Measurements from ENCODE around the gene SETD1A. TPM values are rescaled to one million over a fixed set of nuclear protein-coding genes. Genes with fewer than 3 reads are reported as not detected.

Gene SETD1A
- total RNA-seq (2014; rRNA removed) = 2.4 and 3.4 TPM in 2 replicates
- 8.3 TPM for polyA plus RNA-seq (2012)

DNA sequence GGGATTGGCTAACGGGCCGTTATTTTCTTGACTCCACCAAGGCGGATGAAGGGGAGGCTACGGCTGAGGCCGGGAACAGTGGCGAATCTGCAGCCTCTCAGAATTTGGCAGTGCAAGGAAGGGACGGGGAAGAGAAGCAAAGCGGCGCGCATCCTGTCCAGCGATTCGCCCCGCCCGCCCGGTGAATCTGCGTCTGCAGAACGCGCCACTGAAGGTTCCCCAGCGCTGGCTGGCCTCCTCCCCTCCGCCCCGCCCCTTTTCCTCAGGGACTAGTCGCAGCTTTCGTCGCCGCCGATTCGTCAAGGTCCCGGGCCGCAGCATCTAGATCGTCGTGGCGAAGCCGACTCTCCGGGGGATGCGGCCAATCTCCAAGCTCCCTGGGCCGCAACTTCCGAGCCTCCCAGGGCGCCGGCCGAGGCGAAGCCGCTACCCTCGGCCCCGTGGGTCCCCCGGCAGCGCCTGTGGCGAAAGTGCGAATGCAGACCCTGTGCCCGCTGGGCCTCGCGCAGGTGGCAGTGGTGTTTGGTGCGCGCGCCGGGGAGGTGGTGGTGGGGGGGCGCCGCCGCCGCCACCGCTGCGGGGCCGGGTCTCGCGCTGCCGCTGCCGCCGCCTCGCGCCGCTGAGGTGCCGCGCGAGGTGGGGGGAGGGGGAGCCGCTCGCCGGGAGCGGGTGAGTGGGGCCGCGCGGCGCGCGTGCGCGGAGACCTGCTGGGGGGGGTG, at the start of gene SETD1A:
Gene SETD1A, plus strand, starts transcription at position 299 of the 719 bp plus-strand sequence. CDS start 978 bp downstream, outside the sequence.
- DNase-seq (ENCODE audit: low read depth) = peak; percentile 94

DNA sequence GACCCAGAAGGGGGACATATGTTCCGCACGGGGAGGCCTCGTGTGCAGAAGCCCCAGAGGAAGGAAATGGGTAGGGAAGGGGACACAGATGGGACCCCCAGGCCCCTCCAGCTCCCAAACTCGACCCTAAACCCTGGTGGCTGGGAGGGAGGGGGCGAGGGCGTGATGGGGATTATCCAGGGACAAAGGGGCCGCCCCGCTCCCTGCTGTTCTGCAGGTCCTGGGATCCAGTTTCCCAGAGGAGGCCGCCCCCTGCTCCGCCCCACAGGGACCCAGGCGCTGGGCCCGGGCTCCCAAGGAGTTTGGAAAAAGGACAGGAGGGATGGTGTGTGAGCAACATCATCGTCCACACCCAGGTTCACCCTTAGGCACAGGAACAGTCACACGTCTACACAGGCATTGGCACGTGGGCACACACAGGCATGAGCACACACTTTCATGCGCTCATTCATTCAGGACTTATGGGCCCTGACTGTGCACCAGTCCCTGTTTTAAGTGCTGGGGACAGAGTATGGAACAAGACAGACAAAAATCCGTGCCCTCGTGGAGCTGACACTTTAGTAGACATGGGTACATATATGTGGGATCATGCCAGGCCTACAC, 47.0 kb upstream of the SETD1A start:
- DNase-seq (ENCODE audit: low read depth) = no peak

DNA sequence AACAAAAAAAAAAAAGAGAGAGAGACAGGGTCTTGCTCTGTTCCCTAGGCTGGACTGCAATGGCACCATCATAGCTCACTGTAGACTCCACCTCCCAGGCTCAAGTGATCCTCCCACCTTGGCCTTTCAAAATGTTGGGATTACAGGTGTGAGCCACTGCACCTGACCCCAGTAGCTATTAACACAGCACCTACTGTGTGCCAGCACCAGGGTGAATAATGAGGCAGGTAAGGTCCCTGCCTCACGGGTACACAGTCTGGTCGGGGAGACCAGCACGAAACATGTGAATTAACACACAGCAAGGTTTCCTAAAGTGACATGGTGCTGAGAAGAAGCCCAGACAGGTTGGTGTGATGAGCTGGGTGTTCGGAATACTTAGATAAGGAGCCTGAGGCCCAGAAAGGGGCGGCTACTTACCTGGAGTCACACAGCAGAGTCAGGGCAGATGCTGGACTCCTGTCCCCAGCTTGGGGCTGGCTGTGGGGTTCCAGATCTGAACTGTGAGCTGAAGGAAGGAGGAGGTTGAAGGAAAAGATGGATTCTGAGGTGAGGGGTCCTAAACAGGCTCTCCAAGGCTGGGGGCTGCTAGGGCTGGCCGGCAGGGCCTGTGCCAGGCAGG, 44.7 kb upstream of the SETD1A start:
- no peak for DNase-seq (ENCODE audit: low read depth)

DNA sequence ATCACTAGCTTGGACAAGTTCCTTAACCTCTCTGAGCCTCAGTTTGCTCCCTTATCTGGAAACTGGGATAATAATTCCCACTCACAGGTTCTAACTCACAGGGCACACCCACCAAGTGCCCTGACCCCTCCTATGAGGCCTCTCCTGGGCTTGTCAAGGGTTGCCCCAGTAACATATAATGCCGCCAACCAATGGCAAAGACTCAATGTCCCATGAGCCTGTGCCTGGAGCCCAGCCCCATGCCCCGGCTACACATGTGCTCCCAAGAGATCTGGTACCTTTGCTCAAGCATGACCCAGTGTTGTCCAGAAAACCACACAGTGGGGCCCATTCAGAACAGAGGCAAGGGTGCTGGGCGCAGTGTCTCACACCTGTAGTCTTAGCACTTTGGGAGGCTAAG, 42.7 kb upstream of the SETD1A start:
- DNase-seq (ENCODE audit: low read depth) = no peak

DNA sequence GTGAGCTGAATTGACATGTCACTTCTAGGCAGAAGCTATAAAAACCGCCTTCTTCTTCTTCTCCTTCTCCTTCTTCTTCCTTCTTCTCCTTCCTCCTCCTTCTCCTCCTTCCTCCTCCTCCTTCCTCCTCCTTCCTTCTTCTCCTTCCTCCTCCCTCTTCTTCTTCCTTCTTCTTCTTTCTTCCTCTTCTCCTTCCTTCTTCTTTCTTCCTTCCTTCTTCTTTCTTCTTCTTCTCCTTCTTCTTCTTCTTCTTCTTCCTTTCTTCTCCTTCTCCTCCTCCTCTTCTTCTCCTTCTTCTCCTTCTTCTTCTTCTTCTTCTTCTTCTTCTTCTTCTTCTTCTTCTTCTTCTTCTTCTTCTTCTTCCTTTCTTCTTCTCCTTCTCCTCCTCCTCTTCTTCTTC, 38.9 kb upstream of the SETD1A start:
- no peak for DNase-seq (ENCODE audit: low read depth)

DNA sequence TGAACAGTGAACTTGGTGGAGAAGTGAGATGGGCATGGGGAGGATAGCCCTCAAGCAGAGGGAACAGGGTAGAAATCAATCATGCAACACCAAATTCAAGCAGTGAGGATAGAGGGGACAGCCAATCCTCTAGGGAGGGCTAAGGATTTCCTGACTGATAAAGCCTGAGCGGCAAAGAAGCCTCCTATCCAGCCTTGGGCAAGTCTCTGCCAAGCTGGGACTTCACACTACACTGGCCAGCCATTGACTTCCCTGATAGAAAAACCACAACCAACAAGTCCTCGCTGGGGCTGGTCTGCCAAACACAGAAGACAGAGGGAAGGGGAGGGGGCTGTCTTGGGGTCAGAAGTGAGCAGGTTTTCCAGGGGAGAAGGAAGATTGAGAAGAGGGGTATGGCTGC, 36.7 kb upstream of the SETD1A start:
- no peak for DNase-seq (ENCODE audit: low read depth)

DNA sequence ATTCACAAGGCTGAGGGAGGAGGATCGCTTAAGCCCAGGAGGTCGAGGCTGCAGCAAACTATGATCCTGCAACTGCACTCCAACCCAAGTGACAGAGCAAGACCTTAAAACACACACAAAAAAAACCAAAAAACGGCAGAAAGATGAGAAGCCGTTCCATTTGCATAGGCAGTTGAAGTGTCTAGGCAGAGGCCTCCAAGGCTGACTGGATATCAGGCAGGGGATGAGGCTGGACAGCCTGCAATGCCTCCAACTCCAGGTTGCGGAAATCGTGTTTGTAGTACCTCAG, 36.2 kb upstream of the SETD1A start:
- no peak for DNase-seq (ENCODE audit: low read depth)

DNA sequence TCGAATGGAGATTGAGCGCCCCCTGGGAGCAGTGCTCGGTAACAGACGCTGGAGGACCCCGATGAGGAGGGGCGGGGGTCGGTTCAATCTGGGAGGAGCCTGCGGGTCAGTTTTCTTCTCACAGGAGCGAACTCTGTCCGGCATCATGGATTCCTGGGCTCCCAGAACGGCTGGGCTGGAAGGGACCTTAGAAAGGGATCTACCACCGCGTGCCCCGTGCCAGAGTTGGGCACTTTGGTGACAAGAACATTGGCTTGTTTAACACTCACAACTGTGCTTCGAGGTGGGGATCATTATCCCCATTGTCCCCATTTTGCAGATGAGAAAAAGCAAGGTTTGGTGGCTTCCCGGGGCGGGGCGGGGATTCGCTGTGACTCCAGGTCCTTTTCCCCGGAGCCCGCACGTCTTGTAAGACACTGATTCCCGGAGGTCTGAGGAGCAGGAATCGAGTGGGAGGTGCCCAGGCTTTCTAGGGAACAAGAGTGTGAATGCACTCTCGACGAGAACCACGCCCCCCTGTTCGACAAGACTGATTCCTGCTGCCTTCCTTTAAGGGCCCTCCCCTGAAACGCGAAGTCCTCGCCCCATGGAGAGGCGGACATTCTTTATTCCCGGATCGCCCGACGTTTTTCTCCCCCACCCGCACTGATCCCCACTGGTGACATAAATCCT, 35.7 kb upstream of the SETD1A start:
- peak; percentile 84 for DNase-seq (ENCODE audit: low read depth)

DNA sequence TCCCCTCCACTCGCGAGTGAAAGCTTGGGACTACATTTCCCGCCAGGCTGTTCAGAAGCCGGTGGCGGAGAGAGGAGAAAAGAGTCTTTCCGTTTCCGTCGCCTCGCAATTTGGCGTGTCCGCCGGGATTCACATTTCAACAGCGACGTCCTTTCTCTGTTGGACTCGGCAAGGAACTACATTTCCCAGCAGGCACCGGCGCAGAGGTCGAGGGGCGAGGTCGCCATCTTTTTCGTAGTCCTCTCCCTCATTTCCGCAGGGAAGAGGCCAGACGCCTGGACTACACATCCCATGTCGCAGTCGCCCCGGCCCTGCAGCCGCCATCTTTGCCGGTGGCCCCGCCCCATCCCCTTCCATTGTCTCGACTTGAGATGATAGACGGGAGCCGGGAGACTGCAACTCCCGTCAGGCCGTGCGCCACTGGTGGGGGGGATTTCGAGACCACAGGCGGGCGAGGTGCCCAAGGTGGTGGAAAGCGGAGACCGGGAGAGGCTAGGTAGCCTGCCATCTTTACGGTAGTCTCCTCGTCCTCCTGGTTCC, 35.1 kb upstream of the SETD1A start:
- peak; percentile 99 for DNase-seq (ENCODE audit: low read depth)

DNA sequence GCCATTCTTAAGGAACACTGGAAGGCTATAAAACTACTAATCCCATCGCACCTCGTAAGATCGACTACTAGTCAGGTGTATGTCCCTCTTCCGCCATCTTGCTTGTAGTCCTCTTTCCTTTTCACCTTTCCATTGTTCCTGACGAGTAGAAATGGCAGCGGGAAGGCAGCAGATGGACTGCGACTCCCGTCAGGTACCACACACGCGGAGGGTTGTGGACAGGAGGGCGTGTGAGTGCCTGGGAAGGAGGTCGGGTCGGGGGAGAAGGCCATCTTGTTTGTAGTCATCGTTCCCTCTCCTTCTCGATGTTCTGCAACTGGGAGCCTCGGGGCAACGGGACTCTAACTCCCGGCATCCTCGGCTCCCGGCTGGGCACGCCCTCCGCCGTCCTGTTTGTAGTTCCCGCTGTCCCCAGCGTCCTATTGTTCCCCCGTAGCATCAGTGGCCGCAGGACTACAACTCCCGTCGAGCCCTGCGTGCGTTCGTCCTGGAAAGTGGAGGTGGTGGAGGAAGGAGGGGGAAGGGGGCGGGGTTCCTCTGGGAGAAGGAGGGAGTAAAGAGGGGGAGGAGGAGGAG, 34.5 kb upstream of the SETD1A start:
- DNase-seq (ENCODE audit: low read depth) = peak; percentile 100

DNA sequence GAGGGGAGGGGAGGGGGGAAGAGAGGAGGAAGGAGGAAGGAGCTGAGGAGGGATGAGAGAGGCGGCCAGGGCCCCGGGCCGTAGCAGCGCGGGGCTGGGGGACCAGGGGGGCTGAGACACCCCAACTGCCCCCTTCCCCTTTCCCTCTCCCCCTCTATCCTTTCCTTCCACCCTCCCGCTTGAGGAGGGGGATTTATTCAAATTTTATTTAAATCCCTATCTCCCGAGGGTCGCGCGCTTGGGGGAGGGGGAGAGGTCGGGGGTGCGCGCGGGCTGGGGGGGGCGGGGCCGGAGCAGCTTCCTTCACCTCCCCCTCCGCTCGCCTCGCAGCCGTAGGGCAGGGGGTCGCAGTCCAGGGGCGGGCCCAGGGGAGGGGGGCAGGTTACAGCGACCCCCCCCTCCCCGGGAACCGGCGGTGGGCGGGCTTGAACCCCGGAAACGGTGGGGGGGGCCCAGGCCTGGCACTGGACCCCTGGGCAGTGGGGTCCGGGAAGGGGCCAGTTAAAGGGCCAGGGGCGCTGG, 33.9 kb upstream of the SETD1A start, which contains the start of gene FBXL19:
Gene FBXL19, plus strand, starts transcription at position 19 of the 522 bp plus-strand sequence. CDS start 2,183 bp downstream, outside the sequence.
- no peak for DNase-seq (ENCODE audit: low read depth)

DNA sequence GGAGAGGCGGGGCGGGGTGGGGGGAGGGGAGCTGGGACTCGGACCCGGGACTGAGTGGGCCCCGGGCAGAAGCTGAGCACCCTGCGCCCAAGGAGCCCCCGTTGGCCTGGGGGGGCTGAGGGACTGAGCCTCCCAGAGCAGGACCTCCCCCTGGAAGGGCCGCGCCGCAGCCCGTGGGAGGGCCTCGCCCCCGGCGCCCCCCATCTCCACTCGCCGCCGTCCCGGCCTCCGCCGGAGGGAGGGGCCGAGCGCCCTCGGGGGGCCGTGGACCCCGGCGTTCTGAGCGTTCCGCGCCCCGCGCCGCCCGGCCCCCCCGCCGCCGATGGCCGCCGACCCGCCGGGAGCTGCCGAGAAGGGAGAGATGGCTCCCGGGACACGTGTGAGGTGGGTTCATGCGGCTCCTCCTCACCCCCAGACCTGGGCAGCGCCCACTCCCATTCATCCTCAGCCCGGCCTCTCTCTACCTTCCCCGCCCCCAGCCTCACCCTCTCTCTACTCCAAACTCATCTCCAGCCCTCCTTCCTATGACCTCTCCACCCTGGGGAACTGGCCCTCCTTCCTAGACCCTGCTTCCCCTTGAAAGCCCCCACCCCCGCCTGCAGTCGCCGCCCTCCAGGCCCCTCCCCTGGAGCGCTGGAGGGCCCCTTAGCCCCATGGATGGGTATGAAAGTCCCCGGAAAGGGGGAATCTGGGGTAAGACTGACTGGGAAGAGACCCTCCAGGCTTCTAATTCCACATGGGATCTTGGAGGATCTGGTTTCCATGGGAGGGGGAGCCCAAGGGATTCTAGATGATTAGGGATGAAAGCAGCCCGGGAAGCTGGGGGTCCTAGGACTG, 33.3 kb upstream of the SETD1A start:
- DNase-seq (ENCODE audit: low read depth) = no peak

DNA sequence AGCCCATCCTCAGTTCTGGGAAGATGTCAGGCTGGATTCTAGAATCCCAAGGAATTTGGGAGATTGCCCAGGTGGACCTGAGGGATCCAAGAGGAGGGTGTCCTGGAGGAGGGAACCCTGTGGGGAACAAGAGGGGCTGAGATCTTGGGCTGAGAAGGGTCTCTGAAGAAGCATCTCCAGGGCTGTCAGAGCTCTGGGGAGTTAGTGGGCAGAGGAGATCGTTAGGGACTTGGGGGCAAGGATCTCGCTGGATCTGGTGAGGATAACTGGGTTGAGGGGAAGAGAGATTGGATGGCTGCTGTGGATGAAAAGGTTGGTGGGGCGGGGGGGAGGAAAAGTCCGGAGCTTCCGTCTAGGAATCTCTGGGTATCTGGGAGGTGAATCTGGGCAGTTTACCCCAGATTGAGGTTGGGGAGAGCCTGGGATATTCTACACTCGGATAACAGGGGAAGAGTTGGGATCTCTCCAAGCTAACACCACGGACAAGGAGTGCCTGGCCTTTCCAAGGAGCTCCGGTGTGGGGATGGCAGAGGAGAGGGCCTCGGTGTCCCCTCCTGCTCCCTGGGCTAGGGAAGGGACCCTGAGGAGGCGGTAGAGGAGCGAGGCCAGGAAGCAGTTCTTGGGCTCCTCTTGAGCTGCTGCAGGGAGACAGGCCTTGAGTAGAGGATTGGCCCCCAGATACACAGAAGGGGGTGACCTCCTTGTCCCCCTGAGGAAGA, 32.5 kb upstream of the SETD1A start:
- DNase-seq (ENCODE audit: low read depth) = no peak

DNA sequence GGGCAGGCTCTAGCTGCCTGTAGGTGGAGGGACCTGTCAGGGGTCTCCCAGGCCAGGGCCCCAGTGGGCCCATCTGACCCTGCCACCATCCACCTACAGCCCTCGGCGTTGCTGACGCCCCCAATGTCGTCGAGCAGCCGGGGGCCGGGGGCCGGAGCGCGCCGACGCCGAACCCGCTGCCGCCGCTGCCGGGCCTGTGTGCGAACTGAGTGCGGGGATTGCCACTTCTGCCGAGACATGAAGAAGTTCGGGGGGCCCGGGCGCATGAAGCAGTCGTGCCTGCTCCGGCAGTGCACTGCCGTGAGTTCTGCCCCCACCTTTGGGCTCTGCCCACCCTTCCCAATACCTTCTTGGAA, 31.9 kb upstream of the SETD1A start:
- DNase-seq (ENCODE audit: low read depth) = no peak

DNA sequence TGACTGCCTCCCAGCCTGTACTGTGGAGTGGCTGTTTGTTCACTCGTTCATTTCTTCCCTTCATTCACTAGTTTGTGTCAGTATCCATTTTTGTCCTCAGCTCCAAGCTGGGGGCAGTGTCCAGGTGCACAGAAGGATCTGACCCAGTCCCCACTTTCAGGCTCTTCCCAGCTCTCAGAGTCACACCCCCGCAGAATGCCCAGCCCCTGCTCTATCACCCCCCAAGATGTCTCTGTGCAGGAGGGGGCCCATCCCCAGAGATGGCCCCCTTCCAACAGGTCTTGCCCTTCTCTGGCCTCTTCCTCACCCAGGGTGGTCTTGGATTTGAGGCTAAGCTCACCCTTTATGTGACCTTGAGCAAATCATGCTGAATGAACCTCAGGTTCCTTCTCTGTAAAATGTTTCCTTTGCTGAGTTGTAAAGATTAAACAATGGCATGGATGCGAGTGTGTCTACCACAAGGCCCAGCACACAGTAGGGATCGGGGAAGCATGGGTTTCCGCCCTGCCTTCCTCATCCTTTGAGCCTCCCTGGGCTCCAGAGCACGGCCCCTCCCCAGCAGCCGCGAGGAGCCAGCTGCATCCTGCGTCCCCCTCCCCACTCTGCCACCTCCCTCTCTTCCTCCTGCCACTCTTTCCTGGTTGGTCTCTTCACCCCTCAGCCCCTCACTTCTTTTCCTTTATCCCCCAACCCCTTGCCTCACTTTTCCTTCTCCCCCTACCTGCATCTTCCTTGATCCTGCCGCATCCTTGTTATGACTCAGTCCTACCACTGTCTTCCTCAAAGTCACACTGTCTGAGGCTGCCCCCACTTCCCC, 31.4 kb upstream of the SETD1A start:
- no peak for DNase-seq (ENCODE audit: low read depth)

DNA sequence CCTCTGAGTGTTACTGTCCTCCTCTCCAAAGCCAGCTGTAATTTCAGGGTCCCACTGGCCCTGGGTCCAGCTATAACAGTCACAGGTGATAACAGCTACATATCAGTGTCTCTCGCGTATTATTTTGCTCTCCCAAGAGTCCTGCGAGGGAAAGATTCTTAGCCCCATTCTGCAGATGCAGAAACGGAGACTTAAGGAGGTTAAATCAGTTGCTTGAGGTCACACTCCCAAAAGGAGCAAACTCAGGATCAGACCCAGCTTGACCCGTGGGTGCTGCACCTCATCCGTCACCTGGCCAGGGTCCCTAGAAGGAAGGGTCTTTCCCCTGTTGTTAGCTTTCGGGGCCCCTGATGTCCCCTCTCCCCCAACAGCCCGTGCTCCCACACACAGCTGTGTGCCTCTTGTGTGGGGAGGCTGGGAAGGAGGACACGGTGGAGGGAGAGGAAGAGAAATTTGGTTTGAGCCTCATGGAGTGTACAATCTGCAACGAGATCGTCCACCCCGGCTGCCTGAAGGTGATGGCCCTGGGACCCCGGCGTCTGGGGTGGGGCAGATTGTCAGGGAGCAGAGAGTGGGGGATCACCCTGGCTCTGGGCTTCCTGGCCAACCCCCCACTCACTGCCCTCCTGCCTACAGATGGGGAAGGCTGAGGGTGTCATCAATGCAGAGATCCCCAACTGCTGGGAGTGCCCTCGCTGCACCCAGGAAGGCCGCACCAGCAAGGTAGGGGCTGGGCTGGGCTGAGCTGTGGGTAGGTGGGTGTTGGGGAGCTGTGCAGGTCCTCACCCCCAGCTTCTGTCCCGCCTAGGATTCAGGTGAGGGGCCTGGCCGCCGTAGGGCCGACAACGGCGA, 30.4 kb upstream of the SETD1A start:
- no peak for DNase-seq (ENCODE audit: low read depth)

DNA sequence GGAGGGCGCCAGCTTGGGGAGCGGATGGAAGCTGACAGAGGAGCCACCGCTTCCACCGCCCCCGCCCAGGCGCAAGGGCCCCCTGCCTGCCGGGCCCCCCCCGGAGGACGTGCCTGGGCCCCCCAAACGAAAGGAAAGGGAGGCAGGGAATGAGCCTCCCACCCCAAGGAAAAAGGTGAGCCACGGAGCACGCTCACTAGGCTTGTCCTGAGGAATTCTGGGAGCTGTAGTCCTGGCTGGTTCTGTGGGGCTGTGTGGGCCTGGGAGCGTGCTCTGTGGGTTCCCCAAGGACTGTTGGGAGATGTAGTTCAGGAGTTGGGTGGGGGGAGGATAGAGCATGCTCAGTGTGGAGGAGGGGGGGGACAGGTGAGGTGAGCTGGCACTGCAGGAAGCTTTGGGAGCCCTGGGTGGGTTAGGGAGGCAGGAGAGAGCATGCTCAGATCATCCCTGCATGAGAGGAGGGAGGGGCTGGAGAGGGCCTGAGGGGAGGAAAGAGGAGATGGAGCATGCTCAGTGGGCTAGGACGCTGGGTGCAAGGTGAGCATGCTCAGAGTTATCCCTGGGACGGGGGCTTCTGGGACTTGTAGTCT, 29.7 kb upstream of the SETD1A start:
- DNase-seq (ENCODE audit: low read depth) = peak; percentile 57

DNA sequence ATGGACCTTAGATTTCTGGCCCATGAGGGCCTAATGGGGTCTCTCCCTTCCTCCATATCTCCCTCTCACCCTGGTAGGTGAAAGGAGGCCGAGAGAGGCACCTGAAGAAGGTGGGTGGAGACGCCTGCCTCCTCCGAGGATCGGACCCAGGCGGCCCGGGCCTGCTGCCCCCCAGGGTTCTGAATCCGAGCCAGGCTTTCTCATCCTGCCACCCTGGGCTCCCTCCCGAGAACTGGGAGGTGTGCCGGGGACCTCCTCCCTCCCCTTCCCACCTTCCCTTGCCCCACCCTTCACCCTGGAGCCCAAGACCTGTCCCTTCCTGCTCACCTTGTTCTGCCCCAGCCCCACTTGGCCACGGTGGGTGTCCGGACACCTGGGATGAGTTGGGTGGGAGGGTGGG, 29.2 kb upstream of the SETD1A start:
- no peak for DNase-seq (ENCODE audit: low read depth)
